Hematopoietic multipotent progenitor cell treated with erythropoietin and hydrocortisone succinate and interleukin-3 and kit ligand, for 6 days (in vitro differentiated cells): ENCODE measurements around the gene RAB6D.
"Not testable (repeated sequence)": the region's sequence is repeated elsewhere in the genome, so short reads cannot be mapped to it uniquely, and the experiment has no call there.

Source experiments
- DNase-seq: peaks from one replicate; pipeline ENCODE4 v3.0.0-alpha.2; 2015

RAB6D gene

DNA sequence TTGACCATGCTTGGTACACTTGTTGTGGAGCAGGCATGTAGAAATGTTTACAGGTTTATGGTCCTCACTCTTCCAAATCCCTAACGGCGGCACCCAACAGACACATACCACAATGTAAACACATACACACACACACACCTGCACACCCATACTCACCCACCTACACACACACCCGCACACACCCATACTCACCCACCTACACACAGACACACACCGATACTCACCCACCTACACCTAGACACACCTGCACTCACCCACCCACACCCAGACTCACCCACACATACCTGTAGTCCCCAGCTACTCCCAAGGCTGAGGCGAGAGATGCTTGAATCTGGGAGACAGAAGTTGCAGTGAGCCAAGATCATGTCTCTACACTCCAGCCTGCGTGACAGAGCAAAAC lies 1.5 kb upstream of the RAB6D start:
- DNase-seq = no peak

DNA sequence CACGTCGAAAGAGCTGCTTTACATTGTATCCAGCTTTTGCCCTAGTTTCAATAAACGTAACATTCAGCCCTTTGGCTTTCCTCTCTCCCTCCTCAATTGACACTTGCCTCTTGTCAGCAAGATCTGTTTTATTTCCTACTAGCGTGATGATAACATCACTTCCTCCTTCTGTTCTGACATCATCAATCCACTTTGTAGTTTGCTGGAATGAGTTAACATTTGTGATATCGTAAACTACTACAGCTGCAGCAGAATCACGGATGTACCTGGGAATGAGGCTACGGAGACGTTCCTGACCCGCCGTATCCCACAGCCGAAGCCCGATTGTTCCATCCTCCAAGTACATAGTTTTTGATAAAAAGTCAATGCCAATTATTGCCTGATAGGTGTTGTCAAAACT lies 755 bp downstream of the RAB6D start:
- peak; percentile 6 for DNase-seq

DNA sequence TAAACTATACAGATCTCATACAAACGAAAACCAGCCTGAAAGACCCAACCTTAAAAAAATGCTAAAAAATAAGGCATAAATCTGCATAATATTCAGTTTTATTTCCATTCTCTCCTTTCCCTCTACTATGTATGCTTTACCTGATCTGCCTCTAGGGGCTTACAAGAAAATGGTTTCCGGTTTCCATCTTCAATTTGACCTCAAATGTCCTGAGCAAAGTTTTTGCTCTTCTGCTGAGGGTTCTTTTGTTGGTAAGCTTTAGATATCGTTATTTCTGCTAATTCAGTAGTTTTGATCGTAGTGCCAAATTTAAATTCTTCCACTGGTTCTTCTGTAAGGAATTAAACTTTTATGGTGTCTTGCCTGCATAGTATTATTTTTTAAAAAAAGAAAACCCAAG lies 2.2 kb downstream of the RAB6D start:
- DNase-seq = not testable (repeated sequence)

DNA sequence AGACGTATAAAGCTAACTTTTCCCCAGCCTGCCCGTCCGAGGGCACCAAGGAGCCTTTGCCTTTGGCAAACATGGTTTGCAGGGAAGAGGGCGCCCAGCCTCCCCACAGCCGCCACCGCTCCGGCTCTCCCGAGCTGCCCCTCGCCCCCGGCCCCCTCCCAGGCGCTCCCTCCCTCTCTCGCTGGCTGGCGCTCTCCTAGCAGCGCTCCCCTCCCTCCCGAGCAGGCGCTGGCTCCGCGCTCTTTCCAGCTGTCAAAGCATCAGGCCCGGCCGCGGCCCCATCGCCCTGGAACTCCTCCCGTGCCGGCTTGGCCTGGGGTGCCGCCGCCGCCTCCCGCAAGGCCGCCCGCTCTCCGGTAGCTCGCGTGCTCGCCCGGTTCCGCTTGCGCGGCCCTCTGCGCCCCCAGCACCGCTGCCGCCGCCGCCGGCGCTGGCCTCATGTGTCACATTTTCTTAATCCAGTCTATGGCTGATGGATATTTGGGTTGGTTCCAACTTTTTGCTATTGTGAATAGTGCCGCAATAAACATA lies 10.7 kb downstream of the RAB6D start:
- not testable (repeated sequence) for DNase-seq

GRCh38 chr2:131349021-131349420 lies 14.9 kb downstream of the RAB6D start:
- DNase-seq = no peak

DNA sequence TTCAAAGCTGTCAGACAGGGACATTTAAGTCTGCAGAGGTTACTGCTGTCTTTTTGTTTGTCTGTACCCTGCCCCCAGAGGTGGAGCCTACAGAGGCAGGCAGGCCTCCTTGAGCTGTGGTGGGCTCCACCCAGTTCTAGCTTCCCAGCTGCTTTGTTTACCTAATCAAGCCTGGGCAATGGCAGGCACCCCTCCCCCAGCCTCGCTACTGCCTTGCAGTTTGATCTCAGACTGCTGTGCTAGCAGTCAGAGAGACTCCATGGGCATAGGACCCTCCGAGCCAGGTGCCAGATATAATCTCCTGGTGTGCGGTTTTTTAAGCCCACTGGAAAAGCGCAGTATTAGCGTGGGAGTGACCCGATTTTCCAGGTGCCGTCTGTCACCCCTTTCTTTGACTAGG lies 16.9 kb downstream of the RAB6D start:
- not testable (repeated sequence) for DNase-seq

- not testable (repeated sequence) for DNase-seq
Measured at GRCh38 chr2:131339307-131339706, 24.7 kb downstream of the RAB6D start.

- peak; percentile 41 for DNase-seq
Measured at GRCh38 chr2:131335319-131335718, 28.6 kb downstream of the RAB6D start.

GRCh38 chr2:131332709-131333108 lies 31.3 kb downstream of the RAB6D start:
- not testable (repeated sequence) for DNase-seq

- peak; percentile 6 for DNase-seq
Measured at GRCh38 chr2:131331000-131331399, 33.0 kb downstream of the RAB6D start.

DNA sequence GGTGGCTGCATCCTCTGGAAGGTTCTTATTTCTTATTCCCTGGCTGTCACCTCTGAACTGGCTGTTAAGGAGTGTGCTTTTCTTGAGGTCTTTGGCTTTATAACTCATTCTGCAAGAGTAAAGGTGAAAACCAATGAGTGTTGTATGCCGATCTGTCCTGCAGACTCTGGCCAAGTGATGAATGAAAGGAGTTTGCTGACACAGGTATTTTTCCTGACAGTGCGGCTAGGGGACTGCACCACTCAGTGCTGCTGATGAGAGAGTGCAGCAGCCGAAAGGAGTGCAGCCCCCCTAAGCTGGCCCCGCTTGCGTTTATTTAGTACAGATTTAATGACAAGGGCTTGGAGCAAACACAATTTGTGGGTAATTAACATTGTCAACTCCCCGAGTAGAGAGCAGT lies 41.8 kb downstream of the RAB6D start:
- DNase-seq = no peak

DNA sequence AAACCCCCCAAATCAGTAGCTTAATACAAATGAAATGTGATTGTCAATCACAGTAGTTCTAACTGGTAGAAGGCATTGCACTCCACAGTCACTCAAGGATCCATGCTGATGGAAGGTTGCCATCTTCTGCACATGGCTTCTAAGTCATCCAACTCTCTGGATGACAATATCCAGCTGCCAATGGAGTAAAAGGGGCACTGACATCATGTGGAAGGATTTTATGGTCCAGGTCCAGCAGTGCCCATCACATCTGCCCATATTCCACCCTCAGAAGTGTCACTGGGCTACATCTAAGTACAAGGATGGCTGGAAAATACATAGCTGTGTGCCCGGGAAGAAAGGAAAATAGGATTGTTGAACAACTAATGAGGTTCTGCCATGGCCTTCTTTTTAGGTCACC lies 42.6 kb downstream of the RAB6D start:
- not testable (repeated sequence) for DNase-seq

- not testable (repeated sequence) for DNase-seq
Measured at GRCh38 chr2:131311001-131311400, 53.0 kb downstream of the RAB6D start.
